Cardiac muscle cell (in vitro differentiated cells and primary cell): ENCODE results near the gene SCUBE2. TPM values are rescaled to one million over a fixed set of nuclear protein-coding genes. Genes with fewer than 3 reads are reported as not detected.

Source experiments
- DNase-seq, 2 donors: peaks; one replicate each; pipeline versions ENCODE4 v3.0.0 to v3.0.0-alpha.2; 2010 to 2017; ENCODE audit warnings: low read depth in 1 of 2, low spot score in 1 of 2
- H3K27ac ChIP-seq: fragments of 200-600 bp; sonication (generic); 2 replicates; pipeline ENCODE4 v1.5.1; 2016
- H3K27me3 ChIP-seq: fragments of 200-600 bp; sonication (generic); 2 replicates; pipeline ENCODE4 v1.6.0; 2016; ENCODE audit warnings: control low read depth
- H3K36me3 ChIP-seq: fragments of 200-600 bp; sonication (generic); 2 replicates; pipeline ENCODE4 v1.5.1; 2016; ENCODE audit warnings: control low read depth
- H3K4me1 ChIP-seq: fragments of 200-600 bp; sonication (generic); 2 replicates; pipeline ENCODE4 v1.8.1; 2017; ENCODE audit warnings: low read depth, mild to moderate bottlenecking, mixed run types
- H3K4me3 ChIP-seq: fragments of 200-600 bp; sonication (generic); 2 replicates; pipeline ENCODE4 v1.5.1; 2016; ENCODE audit warnings: mild to moderate bottlenecking
- H3K9me3 ChIP-seq: fragments of 200-600 bp; sonication (generic); 2 replicates; pipeline ENCODE4 v1.5.1; 2017; ENCODE audit warnings: low read depth, mild to moderate bottlenecking, control low read depth
- CTCF ChIP-seq: IDR thresholded peaks from 2 replicates; pipeline ENCODE4 v1.5.1; 2012; ENCODE audit warnings: low read depth, mild to moderate bottlenecking, low read length
- polyA plus RNA-seq: library from polyadenylated mRNA; unstranded; fragments of >200 nt; fragmentation: Nextera tagmentation; extraction: Ambion mirVana; gene quantifications from 2 replicates; pipeline ENCODE4 v1.2.1, GENCODE V29; 2016
- total RNA-seq: library from RNA; depleted of rRNA; stranded (reverse); fragments of >200 nt; gene quantifications from 2 replicates; pipeline ENCODE4 v1.2.3, GENCODE V29; 2016

The SCUBE2 gene
- total and polyA plus RNA-seq, 2 experiments from 2014 or later, result 0.21 TPM; not detected in 1

GRCh38 chr11:9003573-9004182 is 87.7 kb downstream of the SCUBE2 start, which contains the start of gene NRIP3:
Gene NRIP3 (minus strand): TSS chr11:9004001. CDS start chr11:9003935, 66 bp downstream.
- Histone ChIP-seq H3K27ac (no peak within 1 kb of the TSS), H3K36me3 (no peaks in the 10 kb centered on the region), H3K9me3 (no peaks in the 10 kb centered on the region), H3K27me3 (peaks cover 97% of the 10 kb centered on the region), H3K4me3 (peak within 1 kb of the TSS; percentile 25), H3K4me1 (no peaks in the 10 kb centered on the region)
- no peak for TF ChIP-seq CTCF
- DNase-seq, result peak; percentile 66 to 81

GRCh38 chr11:9002920-9003572 is 88.4 kb downstream of the SCUBE2 start:
- H3K27me3 ChIP-seq, result peaks cover 91% of the 10 kb centered on the region
- no peaks in the 10 kb centered on the region for H3K36me3 ChIP-seq
- no peak for TF ChIP-seq CTCF
- H3K4me1 ChIP-seq, result no peaks in the 10 kb centered on the region
- DNase-seq, result no peak
- no peaks in the 10 kb centered on the region for H3K9me3 ChIP-seq
- no peak overlapping the region for H3K27ac ChIP-seq
- H3K4me3 ChIP-seq, result peak overlapping the region; percentile 25

- no peaks in the 10 kb centered on the region for H3K36me3 ChIP-seq
- H3K4me1 ChIP-seq, result no peaks in the 10 kb centered on the region
- no peak for TF ChIP-seq CTCF
- H3K27ac ChIP-seq, result no peak overlapping the region
- no peaks in the 10 kb centered on the region for H3K9me3 ChIP-seq
- H3K4me3 ChIP-seq, result no peak overlapping the region
- DNase-seq, result peak in 1 of 2 donors; percentile 65
- H3K27me3 ChIP-seq, result peaks cover 78% of the 10 kb centered on the region
These were observed 89.7 kb downstream of the SCUBE2 start for GRCh38 chr11:9001736-9002135.

- DNase-seq, result no peak
- H3K27ac ChIP-seq, result no peak overlapping the region
- H3K27me3 ChIP-seq, result peaks cover 60% of the 10 kb centered on the region
- no peak for TF ChIP-seq CTCF
- H3K9me3 ChIP-seq, result no peaks in the 10 kb centered on the region
- H3K36me3 ChIP-seq, result no peaks in the 10 kb centered on the region
- no peak overlapping the region for H3K4me3 ChIP-seq
- no peaks in the 10 kb centered on the region for H3K4me1 ChIP-seq
These were observed 93.4 kb downstream of the SCUBE2 start for GRCh38 chr11:8998017-8998416.

GRCh38 chr11:8997451-8997850 is 93.9 kb downstream of the SCUBE2 start:
- H3K27ac ChIP-seq, result no peak overlapping the region
- H3K36me3 ChIP-seq, result no peaks in the 10 kb centered on the region
- no peak for DNase-seq
- H3K27me3 ChIP-seq, result peaks cover 54% of the 10 kb centered on the region
- TF ChIP-seq CTCF, result no peak
- no peak overlapping the region for H3K4me3 ChIP-seq
- no peaks in the 10 kb centered on the region for H3K9me3 ChIP-seq
- no peaks in the 10 kb centered on the region for H3K4me1 ChIP-seq
